PFSK-1 (cell line): ENCODE results near the gene OPCML.

Experiments used
- FOXP2 ChIP-seq: optimal IDR thresholded peaks from 2 replicates; pipeline ENCODE3; 2011; ENCODE audit warnings: borderline replicate concordance, control low read depth, inconsistent platforms; ENCODE audit not compliant: insufficient read depth; ENCODE audit errors: extremely low read length, extremely low read depth
- POLR2AphosphoS5 ChIP-seq: IDR thresholded peaks from 2 replicates; pipeline ENCODE4 v1.6.1; 2012; ENCODE audit warnings: low read depth, mild to moderate bottlenecking, control low read depth, low read length, moderate library complexity
- SIN3A ChIP-seq: IDR thresholded peaks from 2 replicates; pipeline ENCODE4 v1.6.1; 2012; ENCODE audit warnings: mild to moderate bottlenecking, low read length, moderate library complexity, borderline replicate concordance; ENCODE audit not compliant: insufficient read depth
- TAF1 ChIP-seq: IDR thresholded peaks from 2 replicates; pipeline ENCODE4 v1.6.1; 2012; ENCODE audit warnings: low read length, control low read depth, borderline replicate concordance; ENCODE audit not compliant: insufficient read depth
- TF ChIP-seq, protein P1 (sequence below), 2 experiments: IDR thresholded peaks; 2 replicates each; pipeline versions ENCODE4 v1.6.1 to v1.8.0; 2011 to 2012; ENCODE audit warnings: low read depth in 2 of 2, low read length in 2 of 2, control low read depth in 1 of 2, inconsistent platforms in 1 of 2, mild to moderate bottlenecking in 1 of 2, moderate library complexity in 1 of 2; ENCODE audit not compliant: insufficient read depth in 1 of 2

The OPCML gene

DNA sequence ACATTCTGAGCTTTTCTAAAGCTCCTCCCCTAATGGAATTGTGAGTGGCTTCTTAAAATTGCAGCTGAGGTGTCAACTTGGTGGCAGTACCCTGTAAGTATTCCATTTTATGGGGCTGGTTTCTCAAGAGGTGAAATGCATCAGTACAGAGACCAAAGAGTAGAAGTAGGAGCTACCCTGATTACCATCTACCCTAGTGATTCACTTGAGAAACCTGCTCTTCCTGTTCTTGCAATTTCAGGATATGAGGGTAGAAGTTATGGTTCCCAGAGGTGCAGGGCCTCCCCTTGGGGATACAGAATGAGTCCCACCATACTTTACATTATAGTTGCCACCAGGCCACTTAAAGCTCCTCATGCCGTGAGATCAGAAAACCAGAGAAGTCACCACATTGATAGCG is 944.6 kb downstream of the OPCML start:
- TF ChIP-seq TAF1 (no peak), FOXP2 (no peak), POLR2AphosphoS5 (no peak), SIN3A (no peak)
- TF ChIP-seq, protein P1, sequence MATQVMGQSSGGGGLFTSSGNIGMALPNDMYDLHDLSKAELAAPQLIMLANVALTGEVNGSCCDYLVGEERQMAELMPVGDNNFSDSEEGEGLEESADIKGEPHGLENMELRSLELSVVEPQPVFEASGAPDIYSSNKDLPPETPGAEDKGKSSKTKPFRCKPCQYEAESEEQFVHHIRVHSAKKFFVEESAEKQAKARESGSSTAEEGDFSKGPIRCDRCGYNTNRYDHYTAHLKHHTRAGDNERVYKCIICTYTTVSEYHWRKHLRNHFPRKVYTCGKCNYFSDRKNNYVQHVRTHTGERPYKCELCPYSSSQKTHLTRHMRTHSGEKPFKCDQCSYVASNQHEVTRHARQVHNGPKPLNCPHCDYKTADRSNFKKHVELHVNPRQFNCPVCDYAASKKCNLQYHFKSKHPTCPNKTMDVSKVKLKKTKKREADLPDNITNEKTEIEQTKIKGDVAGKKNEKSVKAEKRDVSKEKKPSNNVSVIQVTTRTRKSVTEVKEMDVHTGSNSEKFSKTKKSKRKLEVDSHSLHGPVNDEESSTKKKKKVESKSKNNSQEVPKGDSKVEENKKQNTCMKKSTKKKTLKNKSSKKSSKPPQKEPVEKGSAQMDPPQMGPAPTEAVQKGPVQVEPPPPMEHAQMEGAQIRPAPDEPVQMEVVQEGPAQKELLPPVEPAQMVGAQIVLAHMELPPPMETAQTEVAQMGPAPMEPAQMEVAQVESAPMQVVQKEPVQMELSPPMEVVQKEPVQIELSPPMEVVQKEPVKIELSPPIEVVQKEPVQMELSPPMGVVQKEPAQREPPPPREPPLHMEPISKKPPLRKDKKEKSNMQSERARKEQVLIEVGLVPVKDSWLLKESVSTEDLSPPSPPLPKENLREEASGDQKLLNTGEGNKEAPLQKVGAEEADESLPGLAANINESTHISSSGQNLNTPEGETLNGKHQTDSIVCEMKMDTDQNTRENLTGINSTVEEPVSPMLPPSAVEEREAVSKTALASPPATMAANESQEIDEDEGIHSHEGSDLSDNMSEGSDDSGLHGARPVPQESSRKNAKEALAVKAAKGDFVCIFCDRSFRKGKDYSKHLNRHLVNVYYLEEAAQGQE (IDR thresholded peaks at IDR 0.05; ENCODE audit: insufficient read depth in 1 of 2, low read depth in 2 of 2, low read length in 2 of 2), result no peak

DNA sequence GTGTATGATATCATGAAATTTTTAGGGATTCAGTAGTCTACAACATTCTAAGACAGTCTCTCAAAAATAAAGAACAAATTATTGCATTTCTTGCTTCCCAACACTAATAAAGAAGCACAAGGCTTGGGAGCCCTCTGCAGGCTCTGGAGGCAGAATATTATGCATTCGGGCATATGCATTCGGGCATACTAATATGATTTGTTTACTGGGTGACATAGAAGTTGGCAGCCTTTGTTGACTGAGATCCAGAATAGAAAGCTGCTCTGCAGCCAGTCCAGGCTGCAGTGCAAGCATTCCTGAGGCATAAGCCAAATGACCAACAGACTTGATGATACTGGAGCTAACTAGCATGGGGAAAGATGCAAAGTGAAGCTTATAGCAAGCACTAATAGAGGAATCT is 945.5 kb downstream of the OPCML start:
- no peak for TF ChIP-seq SIN3A
- no peak for TF ChIP-seq FOXP2
- TF ChIP-seq POLR2AphosphoS5, result no peak
- no peak for TF ChIP-seq TAF1
- TF ChIP-seq, protein P1 (IDR thresholded peaks at IDR 0.05; ENCODE audit: insufficient read depth in 1 of 2, low read depth in 2 of 2, low read length in 2 of 2), result no peak

DNA sequence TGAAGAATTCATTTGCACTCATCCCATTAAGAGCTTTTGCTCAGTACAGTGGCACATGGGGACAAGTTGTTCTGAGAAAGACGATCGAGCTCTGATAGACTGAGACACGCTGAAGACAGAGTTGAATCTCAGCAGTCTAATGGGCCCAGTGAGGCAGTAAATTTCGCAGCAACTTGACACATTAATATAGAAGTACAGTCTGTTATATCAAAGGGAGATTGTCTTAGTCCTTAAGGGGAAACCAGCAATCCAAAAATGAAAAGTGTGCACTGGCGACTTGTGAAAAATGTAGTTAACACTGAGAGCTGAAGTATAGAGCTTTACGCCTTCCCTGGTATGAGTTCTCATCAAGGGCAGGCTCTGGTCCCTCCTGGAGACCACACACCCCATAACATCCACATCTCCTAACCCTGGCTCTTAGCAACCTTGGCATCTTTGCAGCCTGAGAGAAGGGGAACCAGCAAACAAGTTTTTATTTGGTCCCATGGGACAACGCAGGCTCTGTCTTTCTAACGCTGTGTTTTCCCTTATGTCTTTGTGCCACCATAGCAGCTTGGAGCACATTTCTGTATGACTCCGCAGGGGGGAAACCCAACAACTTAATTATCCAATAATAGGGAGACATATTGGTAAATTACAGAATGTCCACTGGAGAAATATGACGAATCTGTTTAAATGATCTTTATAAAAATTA is 952.5 kb downstream of the OPCML start:
- TF ChIP-seq FOXP2, result no peak
- no peak for TF ChIP-seq TAF1
- TF ChIP-seq, protein P1 (IDR thresholded peaks at IDR 0.05; ENCODE audit: insufficient read depth in 1 of 2, low read depth in 2 of 2, low read length in 2 of 2), result no peak
- no peak for TF ChIP-seq POLR2AphosphoS5
- TF ChIP-seq SIN3A, result no peak

DNA sequence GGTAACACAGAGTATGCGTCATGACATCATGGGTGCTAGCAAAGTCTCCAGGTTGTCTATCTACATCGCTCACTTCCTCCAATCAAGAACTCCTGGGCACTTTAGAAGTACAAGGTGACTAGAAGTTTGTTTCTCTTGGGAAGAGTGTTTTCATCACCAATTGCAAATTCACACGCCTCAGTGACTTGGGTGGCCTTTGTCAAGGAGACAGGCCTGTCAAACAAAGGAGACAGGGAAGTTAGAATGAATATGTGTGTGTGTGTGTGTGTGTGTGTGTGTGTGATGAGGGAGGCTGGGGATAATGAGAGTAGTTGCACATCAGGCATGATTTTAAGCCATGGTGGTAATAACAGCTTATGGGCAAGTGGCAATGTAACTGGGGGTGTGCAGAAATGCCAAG is 953.2 kb downstream of the OPCML start:
- TF ChIP-seq, protein P1 (IDR thresholded peaks at IDR 0.05; ENCODE audit: insufficient read depth in 1 of 2, low read depth in 2 of 2, low read length in 2 of 2), result no peak
- TF ChIP-seq SIN3A (no peak), POLR2AphosphoS5 (no peak), TAF1 (no peak), FOXP2 (no peak)
